Activated CD4-positive, alpha-beta T cell treated with anti-CD3 and anti-CD28 coated beads, Interleukin-10, Interleukin-2, amounts not matched to agents 100 ng/mL and 50 ng/mL, durations not matched to agents 16 hours and 8 hours (primary cell): ENCODE measurements around the gene ACTMAP.

Experiments
- DNase-seq: peaks from one replicate; pipeline ENCODE4 v3.0.0-alpha.2; 2020

Gene ACTMAP

GRCh38 chr19:40692212-40692551 lies 58.1 kb downstream of the ACTMAP start:
- DNase-seq = no peak

- no peak for DNase-seq
Measured at GRCh38 chr19:40691421-40692211, 58.7 kb downstream of the ACTMAP start.
